GM06990 (cell line): ENCODE data around the gene GAS2L2.

Source experiments
- DNase-seq: peaks from one replicate; pipeline ENCODE4 v3.0.0-alpha.2; 2011; ENCODE audit not compliant: insufficient read length; ENCODE audit errors: extremely low read depth
- H3K27me3 ChIP-seq: replicated peaks from 2 replicates; pipeline ENCODE4 v1.6.0; 2011; ENCODE audit warnings: low read length; ENCODE audit not compliant: control insufficient read depth, insufficient read depth
- H3K36me3 ChIP-seq: 2 replicates; pipeline ENCODE4 v1.5.1; 2011; ENCODE audit warnings: low read length; ENCODE audit not compliant: control insufficient read depth, insufficient read depth
- H3K4me3 ChIP-seq: replicated peaks from 2 replicates; pipeline ENCODE4 v1.5.1; 2011; ENCODE audit warnings: low read depth, mild to moderate bottlenecking, control low read depth, low read length
- CTCF ChIP-seq: IDR thresholded peaks from 2 replicates; pipeline ENCODE4 v1.5.1; 2011; ENCODE audit warnings: low read length, control low read depth, mild to moderate bottlenecking, inconsistent platforms; ENCODE audit not compliant: insufficient read depth, poor library complexity, severe bottlenecking

Gene GAS2L2

GRCh38 chr17:35738519-35739133 is 14.4 kb downstream of the GAS2L2 start:
- Histone ChIP-seq H3K36me3 (no peaks in the 10 kb centered on the region), H3K4me3 (no peak overlapping the region), H3K27me3 (peaks cover 2% of the 10 kb centered on the region)
- no peak for TF ChIP-seq CTCF
- DNase-seq: no peak

- TF ChIP-seq CTCF: no peak
- no peak for DNase-seq
Measured at GRCh38 chr17:35736236-35736635, 16.8 kb downstream of the GAS2L2 start.

GRCh38 chr17:35735036-35735805 is 17.8 kb downstream of the GAS2L2 start:
- Histone ChIP-seq H3K27me3 (peaks cover 2% of the 10 kb centered on the region; the same call in 1 of the 2 replicates), H3K36me3 (no peaks in the 10 kb centered on the region), H3K4me3 (no peak overlapping the region)
- no peak for TF ChIP-seq CTCF
- DNase-seq: no peak

More at GRCh38 chr17:35736236-35736635, 16.8 kb downstream of the GAS2L2 start:
- H3K27me3 ChIP-seq: peaks cover 2% of the 10 kb centered on the region
- H3K36me3 ChIP-seq: no peaks in the 10 kb centered on the region
- H3K4me3 ChIP-seq: no peak overlapping the region

GRCh38 chr17:35734396-35734795 is 18.6 kb downstream of the GAS2L2 start:
- DNase-seq: no peak
- TF ChIP-seq CTCF: no peak
- H3K36me3 ChIP-seq: no peaks in the 10 kb centered on the region
- H3K4me3 ChIP-seq: no peak overlapping the region
- H3K27me3 ChIP-seq: peaks cover 2% of the 10 kb centered on the region; the same call in 1 of the 2 replicates

GRCh38 chr17:35733366-35733765 is 19.7 kb downstream of the GAS2L2 start:
- Histone ChIP-seq H3K27me3 (peaks cover 2% of the 10 kb centered on the region; the same call in 1 of the 2 replicates), H3K36me3 (no peaks in the 10 kb centered on the region), H3K4me3 (no peak overlapping the region)
- DNase-seq: no peak
- TF ChIP-seq CTCF: no peak
